PC-3 (cell line): ENCODE data around the gene ICAM2. TPM values are rescaled to one million over a fixed set of nuclear protein-coding genes. Genes with fewer than 3 reads are reported as not detected.

Experiments
- ATAC-seq: fragments of 200-7000 bp; cut with Tn5 transposase; 2 replicates; pipeline ENCODE4 v1.9.1; 2020; ENCODE audit warnings: mild to moderate bottlenecking, moderate library complexity
- BruUV-seq: library from RNA; stranded (reverse); fragments of 400-500 nt; replicated peaks from 2 replicates; lab custom pipeline; 2021; lab: Mats Ljungman, UMichigan
- CTCF ChIA-PET: fragments of 300-600 bp; sonication (Branson Sonifier 250); formaldehyde crosslinking; loops from one replicate; lab custom pipeline; 2022; ENCODE audit warnings: antibody characterized with exemption; lab: Charles Lee
- POLR2A ChIA-PET: fragments of 300-600 bp; sonication (Branson Sonifier 250); formaldehyde crosslinking; loops from one replicate; lab custom pipeline; 2022; ENCODE audit warnings: antibody characterized with exemption; ENCODE audit not compliant: unreplicated experiment; lab: Charles Lee
- DNase-seq: peaks from one replicate; pipeline ENCODE4 v3.0.0-alpha.2; 2015
- H2AFZ ChIP-seq: fragments of 300-600 bp; sonication (generic); 2 replicates; pipeline ENCODE4 v1.6.0; 2016; ENCODE audit warnings: antibody characterized with exemption, low read length
- H3F3A ChIP-seq: fragments of 300-600 bp; sonication (generic); one replicate; pipeline ENCODE4 v1.6.0; 2017; ENCODE audit warnings: antibody characterized with exemption, low read length, control low read depth, mild to moderate bottlenecking; ENCODE audit not compliant: unreplicated experiment
- H3K27ac ChIP-seq: fragments of 300-600 bp; sonication (generic); 2 replicates; pipeline ENCODE4 v1.5.1; 2016; ENCODE audit warnings: mild to moderate bottlenecking, low read length
- H3K27me3 ChIP-seq: fragments of 300-600 bp; sonication (generic); 2 replicates; pipeline ENCODE4 v1.6.1; 2016; ENCODE audit warnings: low read length, mixed read lengths
- H3K36me3 ChIP-seq: fragments of 300-600 bp; sonication (generic); 2 replicates; pipeline ENCODE4 v1.6.1; 2016; ENCODE audit warnings: low read depth, mixed run types, low read length, mixed read lengths
- H3K4me1 ChIP-seq: fragments of 300-600 bp; sonication (generic); 2 replicates; pipeline ENCODE4 v1.5.1; 2016; ENCODE audit warnings: low read length; ENCODE audit not compliant: insufficient read depth
- H3K4me2 ChIP-seq: fragments of 300-600 bp; sonication (generic); 2 replicates; pipeline ENCODE4 v1.6.0; 2016; ENCODE audit warnings: low read length
- H3K4me3 ChIP-seq: fragments of 300-600 bp; sonication (generic); 2 replicates; pipeline ENCODE4 v1.5.1; 2016; ENCODE audit warnings: mild to moderate bottlenecking, low read length, mixed read lengths
- H3K79me2 ChIP-seq: fragments of 300-600 bp; sonication (generic); 2 replicates; pipeline ENCODE4 v1.6.1; 2017; ENCODE audit warnings: low read length, mixed read lengths
- H3K9ac ChIP-seq: fragments of 300-600 bp; sonication (generic); 2 replicates; pipeline ENCODE4 v1.6.0; 2016; ENCODE audit warnings: mild to moderate bottlenecking, low read length
- H3K9me2 ChIP-seq: fragments of 300-600 bp; sonication (generic); replicated peaks from 2 replicates; pipeline ENCODE4 v1.6.1; 2016; ENCODE audit warnings: mixed run types, low read length, mixed read lengths
- H3K9me3 ChIP-seq: fragments of 300-600 bp; sonication (generic); 2 replicates; pipeline ENCODE4 v1.6.1; 2016; ENCODE audit warnings: low read length, mixed read lengths
- H4K20me1 ChIP-seq: fragments of 300-600 bp; sonication (generic); 2 replicates; pipeline ENCODE4 v1.6.1; 2016; ENCODE audit warnings: low read length, mixed read lengths
- EZH2 ChIP-seq: fragments of 300-600 bp; sonication (generic); IDR thresholded peaks from one replicate; pipeline ENCODE4 v1.6.1; 2017; ENCODE audit warnings: antibody characterized with exemption, mild to moderate bottlenecking, low read length; ENCODE audit not compliant: unreplicated experiment
- EZH2phosphoT487 ChIP-seq: fragments of 300-600 bp; sonication (generic); IDR thresholded peaks from 2 replicates; pipeline ENCODE4 v1.6.1; 2018; ENCODE audit warnings: mild to moderate bottlenecking, antibody characterized with exemption, low read length, borderline replicate concordance
- intact Hi-C: fragments of 100-400 bp; cut with micrococcal nuclease; formaldehyde crosslinking; loops from 2 replicates; pipeline ENCODE4 v1.9.0; 2023
- total RNA-seq: library from RNA; depleted of rRNA; stranded (reverse); fragments of >200 nt; gene quantifications from 2 replicates; pipeline ENCODE4 v1.2.3, GENCODE V29; 2014
- TF ChIP-seq, protein P1 (sequence below): fragments of 300-600 bp; sonication (generic); conservative IDR thresholded peaks from 2 replicates; pipeline ENCODE4 v1.5.1; 2017; ENCODE audit warnings: antibody characterized with exemption, low read depth, mild to moderate bottlenecking, low read length

Gene ICAM2
- total RNA-seq, 1 experiment from 2014 or later: not detected

DNA sequence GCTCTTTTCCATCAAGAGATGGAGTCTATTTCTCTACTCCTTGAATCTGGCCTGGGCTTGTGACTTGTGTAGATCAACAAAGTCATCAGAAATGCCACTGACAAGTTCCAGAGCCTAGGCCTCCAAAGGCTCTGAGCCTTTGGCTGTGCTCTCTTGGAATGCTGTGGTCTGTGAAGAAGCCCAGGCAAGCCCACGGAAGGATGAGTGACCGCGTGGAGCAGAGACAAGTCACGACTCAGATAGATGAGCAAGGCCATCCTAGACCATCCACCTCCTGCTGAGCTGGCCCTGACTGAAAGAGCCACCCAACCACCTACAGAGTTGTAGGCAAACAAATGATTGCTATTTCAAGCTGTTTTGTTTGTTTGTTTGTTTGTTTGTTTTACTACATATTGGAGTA is 11.6 kb upstream of the ICAM2 start:
- no peak overlapping the region for H3K9ac ChIP-seq
- no peak overlapping the region for H3K4me2 ChIP-seq

DNA sequence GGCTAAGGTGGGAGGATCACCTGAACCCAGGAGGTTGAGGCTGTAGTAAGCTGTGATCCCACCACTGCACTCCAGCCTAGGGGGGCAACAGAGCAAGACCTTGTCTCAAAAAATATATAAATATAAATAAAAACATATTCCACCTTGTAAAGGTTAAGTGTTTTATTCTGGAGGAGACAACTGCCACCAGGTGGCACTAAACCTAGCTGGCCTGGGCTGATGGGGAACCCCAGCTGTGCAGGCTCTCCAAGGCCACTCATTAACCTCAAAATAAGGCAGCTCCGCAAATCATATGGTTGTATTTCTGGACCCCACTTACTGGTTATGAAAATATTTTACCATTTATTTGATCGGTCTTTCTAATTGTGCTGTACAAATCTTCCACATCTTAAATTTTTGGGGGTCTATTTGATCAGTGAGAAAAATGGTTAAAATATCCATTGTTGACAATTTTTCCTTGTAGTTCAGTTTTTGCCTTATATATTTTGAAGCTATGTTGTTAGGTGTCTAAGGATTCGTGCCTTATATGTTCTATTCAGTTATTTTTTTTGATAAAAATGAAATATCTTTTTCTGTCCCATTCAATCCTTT is 8.5 kb upstream of the ICAM2 start:
- H3K4me3 ChIP-seq: no peak overlapping the region
- POLR2A ChIA-PET: interaction anchor here (0.7 to 1.0 kb wide), 2 partner anchors 53 to 105 kb away, joined by 3 to 9 read pairs; no protein-coding TSS in a partner anchor
- no peaks in the 10 kb centered on the region for H3K27me3 ChIP-seq
- no peaks in the 10 kb centered on the region for H3F3A ChIP-seq
- CTCF ChIA-PET: interaction anchor here (0.6 to 7.9 kb wide), 11 partner anchors 12 to 253 kb away, joined by 3 to 296 read pairs (median 5); no protein-coding TSS in a partner anchor
- H2AFZ ChIP-seq: no peak overlapping the region
- H3K4me2 ChIP-seq: no peak overlapping the region
- H3K4me1 ChIP-seq: peaks cover 4% of the 10 kb centered on the region; the same call in 1 of the 2 replicates
- no TSS peak for BruUV-seq
- ATAC-seq (peak; percentile 68), DNase-seq (peak; percentile 85)
- H3K9me2 ChIP-seq: no peaks in the 10 kb centered on the region
- H3K9ac ChIP-seq: no peak overlapping the region
- no peaks in the 10 kb centered on the region for H3K36me3 ChIP-seq
- intact Hi-C loops: loop anchor here (1.0 to 5.0 kb wide), 4 partner anchors 53 to 253 kb away; no protein-coding TSS in a partner anchor
- TF ChIP-seq, protein P1, sequence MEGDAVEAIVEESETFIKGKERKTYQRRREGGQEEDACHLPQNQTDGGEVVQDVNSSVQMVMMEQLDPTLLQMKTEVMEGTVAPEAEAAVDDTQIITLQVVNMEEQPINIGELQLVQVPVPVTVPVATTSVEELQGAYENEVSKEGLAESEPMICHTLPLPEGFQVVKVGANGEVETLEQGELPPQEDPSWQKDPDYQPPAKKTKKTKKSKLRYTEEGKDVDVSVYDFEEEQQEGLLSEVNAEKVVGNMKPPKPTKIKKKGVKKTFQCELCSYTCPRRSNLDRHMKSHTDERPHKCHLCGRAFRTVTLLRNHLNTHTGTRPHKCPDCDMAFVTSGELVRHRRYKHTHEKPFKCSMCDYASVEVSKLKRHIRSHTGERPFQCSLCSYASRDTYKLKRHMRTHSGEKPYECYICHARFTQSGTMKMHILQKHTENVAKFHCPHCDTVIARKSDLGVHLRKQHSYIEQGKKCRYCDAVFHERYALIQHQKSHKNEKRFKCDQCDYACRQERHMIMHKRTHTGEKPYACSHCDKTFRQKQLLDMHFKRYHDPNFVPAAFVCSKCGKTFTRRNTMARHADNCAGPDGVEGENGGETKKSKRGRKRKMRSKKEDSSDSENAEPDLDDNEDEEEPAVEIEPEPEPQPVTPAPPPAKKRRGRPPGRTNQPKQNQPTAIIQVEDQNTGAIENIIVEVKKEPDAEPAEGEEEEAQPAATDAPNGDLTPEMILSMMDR: peak; percentile 84
- no peak for TF ChIP-seq EZH2
- no peaks in the 10 kb centered on the region for H3K79me2 ChIP-seq
- no peaks in the 10 kb centered on the region for H4K20me1 ChIP-seq
- H3K9me3 ChIP-seq: no peaks in the 10 kb centered on the region
- no peak overlapping the region for H3K27ac ChIP-seq

More for the DNA sequence above, 11.6 kb upstream of the ICAM2 start:
- Histone ChIP-seq H3K36me3 (no peaks in the 10 kb centered on the region), H3F3A (no peaks in the 10 kb centered on the region), H3K9me2 (no peaks in the 10 kb centered on the region), H3K27ac (no peak overlapping the region), H3K79me2 (no peaks in the 10 kb centered on the region), H3K9me3 (no peaks in the 10 kb centered on the region), H3K27me3 (no peaks in the 10 kb centered on the region), H3K4me3 (no peak overlapping the region), H3K4me1 (no peaks in the 10 kb centered on the region), H2AFZ (no peak overlapping the region), H4K20me1 (no peaks in the 10 kb centered on the region)
- BruUV-seq: no TSS peak
- intact Hi-C loops: no loop called here
- DNase-seq (peak; percentile 33), ATAC-seq (0 out of 2 replicates have a peak, but pooled peaks have one; percentile 21)
- TF ChIP-seq EZH2phosphoT487 (no peak), EZH2 (no peak)
- TF ChIP-seq, protein P1: no peak
- ChIA-PET CTCF (interaction anchor here (0.5 to 7.9 kb wide), 2 partner anchors 101 to 386 kb away, joined by 5 to 296 read pairs; no protein-coding TSS in a partner anchor), POLR2A (no interaction called here)
